SK-N-SH (cell line): ENCODE data around the gene FAM114A1. TPM values are rescaled to one million over a fixed set of nuclear protein-coding genes. Genes with fewer than 3 reads are reported as not detected.
"Not testable (repeated sequence)": the region's sequence is repeated elsewhere in the genome, so short reads cannot be mapped to it uniquely, and the experiment has no call there.

Experiments used
- CTCF ChIA-PET: fragments of 300-600, 350-600 bp; formaldehyde crosslinking; extraction: SDS; loops from one replicate; lab custom pipeline; 2021; lab: Yijun Ruan, JAX
- POLR2A ChIA-PET: fragments of 350-600 bp; sonication (Branson Sonifier 250); formaldehyde crosslinking; extraction: SDS; loops from one replicate; lab custom pipeline; 2020; ENCODE audit warnings: antibody characterized with exemption, inconsistent platforms; lab: Yijun Ruan, JAX
- DNase-seq: peaks from one replicate; pipeline ENCODE4 v3.0.0; 2012
- H2AFZ ChIP-seq: fragments of 200-600 bp; sonication (generic); 2 replicates; pipeline ENCODE4 v1.8.1; 2016; ENCODE audit warnings: antibody characterized with exemption, mild to moderate bottlenecking, low read depth
- H3F3A ChIP-seq: fragments of 200-600 bp; sonication (generic); replicated peaks from 2 replicates; pipeline ENCODE3; 2016; ENCODE audit warnings: antibody characterized with exemption, mild to moderate bottlenecking; ENCODE audit not compliant: insufficient read depth
- H3K27ac ChIP-seq, 2 experiments: fragments of 200-500 bp in 1 of 2; fragments of 200-600 bp in 1 of 2; sonication (Bioruptor generic) in 1 of 2; sonication (generic), shearing (Covaris generic) in 1 of 2; 2 replicates each; pipeline versions ENCODE4 v1.5.1 to v1.6.1; 2014 to 2016; ENCODE audit warnings: low read depth in 2 of 2, inconsistent platforms in 1 of 2, low read length in 1 of 2, mild to moderate bottlenecking in 1 of 2, mixed read lengths in 1 of 2
- H3K27me3 ChIP-seq: fragments of 200-600 bp; sonication (generic), shearing (Covaris generic); 2 replicates; pipeline ENCODE4 v1.6.1; 2016; ENCODE audit warnings: mixed run types; ENCODE audit not compliant: insufficient read depth
- H3K36me3 ChIP-seq, 2 experiments: fragments of 200-500 bp in 1 of 2; fragments of 200-600 bp in 1 of 2; sonication (Bioruptor generic) in 1 of 2; sonication (generic) in 1 of 2; replicated peaks in 1 of 2; 2 replicates each; pipeline versions ENCODE3 to v1.5.1; 2014 to 2016; ENCODE audit warnings: low read length in 1 of 2, mild to moderate bottlenecking in 1 of 2; ENCODE audit not compliant: insufficient read depth in 2 of 2, control insufficient read depth in 1 of 2
- H3K4me1 ChIP-seq, 2 experiments: fragments of 200-500 bp in 1 of 2; fragments of 200-600 bp in 1 of 2; sonication (Bioruptor generic) in 1 of 2; sonication (generic), shearing (Covaris generic) in 1 of 2; 2 replicates each; pipeline versions ENCODE4 v1.5.1 to v1.6.1; 2014 to 2016; ENCODE audit warnings: low read depth in 1 of 2, low read length in 1 of 2, mixed run types in 1 of 2; ENCODE audit not compliant: insufficient read depth in 2 of 2, control insufficient read depth in 1 of 2
- H3K4me2 ChIP-seq: fragments of 200-600 bp; sonication (generic), shearing (Covaris generic); 2 replicates; pipeline ENCODE4 v1.6.1; 2017; ENCODE audit warnings: mixed run types
- H3K4me3 ChIP-seq, 2 experiments: fragments of 200-500 bp in 1 of 2; fragments of 200-600 bp in 1 of 2; sonication (Bioruptor generic) in 1 of 2; sonication (generic), shearing (Covaris generic) in 1 of 2; 2 replicates each; pipeline versions ENCODE4 v1.5.1 to v1.8.1; 2014 to 2016; ENCODE audit warnings: low read depth in 2 of 2, inconsistent platforms in 1 of 2, low read length in 1 of 2, mild to moderate bottlenecking in 1 of 2, mixed read lengths in 1 of 2, moderate library complexity in 1 of 2
- H3K79me2 ChIP-seq: fragments of 200-600 bp; sonication (generic); 2 replicates; pipeline ENCODE4 v1.8.1; 2017; ENCODE audit warnings: mild to moderate bottlenecking; ENCODE audit not compliant: insufficient read depth
- H3K9ac ChIP-seq: fragments of 200-600 bp; sonication (generic); 2 replicates; pipeline ENCODE4 v1.6.1; 2017; ENCODE audit warnings: mixed run types
- H3K9me2 ChIP-seq: fragments of 200-600 bp; sonication (generic); 2 replicates; pipeline ENCODE4 v1.6.1; 2017; ENCODE audit warnings: mixed run types
- H3K9me3 ChIP-seq: fragments of 200-600 bp; sonication (generic); 2 replicates; pipeline ENCODE4 v1.6.1; 2017; ENCODE audit warnings: mixed run types, mild to moderate bottlenecking, moderate library complexity
- H4K20me1 ChIP-seq: fragments of 200-600 bp; sonication (generic); 2 replicates; pipeline ENCODE4 v1.6.1; 2017; ENCODE audit warnings: mild to moderate bottlenecking, mixed run types; ENCODE audit not compliant: insufficient read depth
- CHD2 ChIP-seq: fragments of 150-350 bp; IDR thresholded peaks from 2 replicates; pipeline ENCODE4 v1.6.1; 2018; ENCODE audit warnings: low read length; ENCODE audit not compliant: partially characterized antibody
- CTCF ChIP-seq: fragments of 200-600 bp; sonication (generic); IDR thresholded peaks from 2 replicates; pipeline ENCODE4 v1.6.1; 2017; ENCODE audit warnings: antibody characterized with exemption, mild to moderate bottlenecking, moderate library complexity
- FOXJ3 ChIP-seq: sonication (generic); formaldehyde crosslinking; IDR thresholded peaks from 2 replicates; pipeline ENCODE4 v1.5.1; 2020; ENCODE audit warnings: mild to moderate bottlenecking, missing genetic modification reagents
- IRF3 ChIP-seq: fragments of 150-350 bp; IDR thresholded peaks from 2 replicates; pipeline ENCODE4 v1.6.1; 2016; ENCODE audit warnings: mild to moderate bottlenecking, low read depth, low read length
- MXI1 ChIP-seq: IDR thresholded peaks from 2 replicates; pipeline ENCODE4 v1.6.1; 2012; ENCODE audit warnings: mild to moderate bottlenecking, low read depth, low read length, improper control_type of control experiment
- NRF1 ChIP-seq: IDR thresholded peaks from 2 replicates; pipeline ENCODE4 v1.6.1; 2012; ENCODE audit warnings: low read depth, mild to moderate bottlenecking, low read length
- PBX3 ChIP-seq: IDR thresholded peaks from 2 replicates; pipeline ENCODE4; 2012
- POLR2AphosphoS5 ChIP-seq: IDR thresholded peaks from 2 replicates; pipeline ENCODE4 v1.6.1; 2012; ENCODE audit warnings: low read depth, low read length
- RFX5 ChIP-seq: IDR thresholded peaks from 2 replicates; pipeline ENCODE4 v1.6.1; 2012; ENCODE audit warnings: mild to moderate bottlenecking, improper control_type of control experiment, low read length
- SIN3A ChIP-seq: IDR thresholded peaks from 2 replicates; pipeline ENCODE4 v1.6.1; 2012; ENCODE audit warnings: low read depth, mild to moderate bottlenecking, low read length, moderate library complexity, borderline replicate concordance
- TCF12 ChIP-seq: IDR thresholded peaks from 2 replicates; pipeline ENCODE4 v1.4.0; 2012
- TEAD4 ChIP-seq: IDR thresholded peaks from 2 replicates; pipeline ENCODE4 v1.4.0; 2012; ENCODE audit warnings: mild to moderate bottlenecking, borderline replicate concordance; ENCODE audit not compliant: insufficient read depth
- USF2 ChIP-seq: fragments of 150-350 bp; IDR thresholded peaks from 2 replicates; pipeline ENCODE4 v1.6.1; 2017; ENCODE audit warnings: antibody characterized with exemption, low read length, low read depth, borderline replicate concordance
- WGBS: methylation state at CpG from one replicate; pipeline ENCODE4 v1.1.6; 2017; ENCODE audit warnings: low lambda C conversion rate; 5-methylcytosine and 5-hydroxymethylcytosine counted together
- polyA plus RNA-seq, 3 experiments: library from polyadenylated mRNA; depleted of rRNA; stranded (reverse); fragments of >200 nt; gene quantifications; 2 replicates each; pipeline ENCODE4 v1.2.3, GENCODE V29; 2012

Gene FAM114A1
- polyA plus RNA-seq, 1 of the 3 experiments (the other 2 are of a cell fraction) = 54.2 TPM

GRCh38 chr4:38958453-38959190 lies 91.0 kb downstream of the FAM114A1 start:
- Histone ChIP-seq H3K9me2 (no peaks in the 10 kb centered on the region), H3K4me2 (no peak overlapping the region), H3K4me3 (no peak overlapping the region), H3K9me3 (no peaks in the 10 kb centered on the region), H3K79me2 (no peaks in the 10 kb centered on the region), H3K27ac (no peak overlapping the region), H3K9ac (no peak overlapping the region), H3F3A (no peaks in the 10 kb centered on the region), H4K20me1 (no peaks in the 10 kb centered on the region), H3K36me3 (no peaks in the 10 kb centered on the region), H3K27me3 (no peaks in the 10 kb centered on the region), H2AFZ (no peak overlapping the region), H3K4me1 (no peaks in the 10 kb centered on the region)
- TF ChIP-seq NRF1 (no peak), MXI1 (no peak), IRF3 (no peak), TCF12 (no peak), SIN3A (no peak), PBX3 (no peak), TEAD4 (no peak), CHD2 (no peak), USF2 (no peak), CTCF (no peak), FOXJ3 (CRISPR knock-in tag) (no peak), POLR2AphosphoS5 (no peak), RFX5 (no peak)
- 89% methylated on average over 4 of the region's 4 CpGs for WGBS
- ChIA-PET CTCF (interaction anchor here (2.1 kb wide), 1 partner anchor 9 kb away, joined by 7 read pairs; no protein-coding TSS in a partner anchor), POLR2A (no interaction called here)
- no peak for DNase-seq

- CTCF ChIA-PET = interaction anchor here (2.1 kb wide), 1 partner anchor 10 kb away, joined by 7 read pairs; no protein-coding TSS in a partner anchor
- H3K4me3 ChIP-seq, H3K9me2 ChIP-seq, H3K79me2 ChIP-seq, H3K36me3 ChIP-seq, H3K9ac ChIP-seq, H3F3A ChIP-seq, H3K9me3 ChIP-seq, H3K27ac ChIP-seq, H3K27me3 ChIP-seq, H4K20me1 ChIP-seq, POLR2A ChIA-PET, DNase-seq, H3K4me2 ChIP-seq, H3K4me1 ChIP-seq, H2AFZ ChIP-seq: not testable (repeated sequence)
- 71% methylated on average over 5 of the region's 5 CpGs for WGBS
Observed at GRCh38 chr4:38959248-38959647, 91.6 kb downstream of the FAM114A1 start.
